Vagina (tissue), 2 donors: ENCODE measurements around the gene RNF34.

ENCODE experiments used
- CTCF ChIP-seq, 3 experiments: fragments of 450-650 bp in 2 of 3; fragments of 200-600 bp in 1 of 3; sonication (generic) in 1 of 3; IDR thresholded peaks; one replicate each; pipeline ENCODE4 v1.5.1; 2017 to 2019; ENCODE audit warnings: antibody characterized with exemption in 3 of 3, mild to moderate bottlenecking in 2 of 3, moderate library complexity in 2 of 3
- POLR2A ChIP-seq, 2 donors: fragments of 450-650 bp; IDR thresholded peaks; one replicate each; pipeline ENCODE4 v1.6.1; 2017; ENCODE audit warnings: antibody characterized with exemption in 2 of 2, mild to moderate bottlenecking in 2 of 2, moderate library complexity in 2 of 2

DNA sequence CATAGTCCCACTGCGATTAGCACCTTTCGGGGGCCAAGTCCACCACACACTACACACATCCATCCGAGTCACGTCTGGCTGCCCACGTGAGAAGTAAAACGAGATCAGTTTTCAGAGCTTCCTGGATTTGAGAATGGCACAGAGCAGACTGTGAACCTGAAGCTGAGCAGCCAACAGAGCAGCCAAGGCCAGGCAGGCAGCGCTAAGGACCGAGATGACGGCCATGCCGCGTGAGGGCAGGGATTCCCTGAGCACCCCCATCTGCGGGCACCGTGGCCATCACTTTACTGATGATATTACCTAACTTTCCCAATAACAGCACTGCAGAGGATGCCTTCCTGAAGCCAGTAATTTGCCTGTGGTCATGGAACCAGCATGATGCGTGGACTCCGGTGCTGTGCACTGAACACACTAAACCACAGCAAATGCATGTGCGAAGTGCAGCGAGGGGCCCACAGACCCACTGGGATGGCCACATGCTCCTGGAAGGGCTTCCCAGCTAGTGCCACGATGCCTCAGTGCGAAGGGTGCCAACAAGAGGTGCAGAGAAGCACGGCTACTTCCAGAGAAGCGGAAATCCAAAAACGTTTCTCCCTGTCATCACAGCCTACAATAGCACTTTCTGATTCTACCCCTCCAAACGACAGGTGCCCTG lies 56.0 kb downstream of the RNF34 start:
- no peak for TF ChIP-seq CTCF (IDR thresholded peaks at IDR 0.05)
- no peak for TF ChIP-seq POLR2A (IDR thresholded peaks at IDR 0.05)
